Measurements from ENCODE around the gene MYO15A. TPM values are rescaled to one million over a fixed set of nuclear protein-coding genes. Genes with fewer than 3 reads are reported as not detected.

MYO15A gene
- total and polyA plus RNA-seq, 2 experiments from 2014 or later = 1.0 to 2.2 TPM

DNA sequence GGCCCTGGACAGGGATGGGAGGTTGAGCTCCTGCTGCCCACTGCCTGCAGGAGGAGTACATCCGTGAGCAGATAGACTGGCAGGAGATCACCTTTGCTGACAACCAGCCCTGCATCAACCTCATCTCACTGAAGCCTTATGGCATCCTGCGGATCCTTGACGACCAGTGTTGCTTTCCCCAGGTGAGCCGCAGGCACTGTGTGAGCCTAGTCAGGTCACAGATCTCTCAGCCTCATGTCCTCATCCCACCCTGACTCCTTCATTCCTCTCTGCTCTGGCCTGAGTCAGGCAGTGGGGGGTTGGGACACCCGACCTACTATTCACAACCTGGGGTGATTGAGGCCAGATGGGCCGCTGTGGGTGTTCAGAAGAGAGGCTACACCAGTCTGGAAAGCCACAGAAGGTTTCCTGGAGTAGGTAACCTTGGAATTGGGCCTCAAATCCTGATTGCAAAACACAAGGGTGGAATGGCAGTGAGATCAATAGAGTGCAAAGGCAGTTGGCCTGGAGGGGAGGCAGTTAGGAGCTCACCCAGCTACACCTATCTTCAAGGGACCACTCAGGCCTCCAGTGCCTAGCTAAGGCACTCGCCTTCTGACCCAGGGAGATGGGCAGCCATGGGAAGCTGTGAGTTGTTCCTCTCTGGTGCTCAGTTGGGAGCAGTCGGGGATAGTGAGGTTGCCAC lies 29.7 kb downstream of the MYO15A start:
- no peak overlapping the region for H2AFZ ChIP-seq
- Mint-ChIP-seq H3K36me3 (ENCODE audit: low read depth) (no peaks in the 10 kb centered on the region), H3K4me3 (no peak overlapping the region), H3K4me1 (peaks cover 14% of the 10 kb centered on the region), H3K9me3 (no peaks in the 10 kb centered on the region), H3K27ac (no peak overlapping the region), H3K27me3 (ENCODE audit: insufficient read depth, low read depth, poor library complexity) (peaks cover 10% of the 10 kb centered on the region)
- no peak for ATAC-seq
- H3K27me3 ChIP-seq (ENCODE audit: insufficient read depth) = no peaks in the 10 kb centered on the region
- H4K20me1 ChIP-seq (replicated peaks; ENCODE audit: insufficient read depth) = no peaks in the 10 kb centered on the region
- H3F3A ChIP-seq (replicated peaks; ENCODE audit: low read depth) = no peaks in the 10 kb centered on the region
- H3K27ac ChIP-seq (ENCODE audit: low read depth) = no peak overlapping the region
- no peaks in the 10 kb centered on the region for H3K79me2 ChIP-seq (replicated peaks; ENCODE audit: insufficient read depth)
- no peaks in the 10 kb centered on the region for H3K36me3 ChIP-seq (ENCODE audit: insufficient read depth)
- H3K4me1 ChIP-seq (ENCODE audit: insufficient read depth) = no peaks in the 10 kb centered on the region
- H3K4me3 ChIP-seq = no peak overlapping the region
- TF ChIP-seq, protein P1, sequence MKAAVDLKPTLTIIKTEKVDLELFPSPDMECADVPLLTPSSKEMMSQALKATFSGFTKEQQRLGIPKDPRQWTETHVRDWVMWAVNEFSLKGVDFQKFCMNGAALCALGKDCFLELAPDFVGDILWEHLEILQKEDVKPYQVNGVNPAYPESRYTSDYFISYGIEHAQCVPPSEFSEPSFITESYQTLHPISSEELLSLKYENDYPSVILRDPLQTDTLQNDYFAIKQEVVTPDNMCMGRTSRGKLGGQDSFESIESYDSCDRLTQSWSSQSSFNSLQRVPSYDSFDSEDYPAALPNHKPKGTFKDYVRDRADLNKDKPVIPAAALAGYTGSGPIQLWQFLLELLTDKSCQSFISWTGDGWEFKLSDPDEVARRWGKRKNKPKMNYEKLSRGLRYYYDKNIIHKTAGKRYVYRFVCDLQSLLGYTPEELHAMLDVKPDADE (IDR thresholded peaks at IDR 0.05) = no peak
- no peak for TF ChIP-seq STAT1 (IDR thresholded peaks at IDR 0.05; ENCODE audit: unreplicated experiment)
- TF ChIP-seq NANOG (IDR thresholded peaks at IDR 0.05; ENCODE audit: borderline replicate concordance) = no peak
- TF ChIP-seq, protein P2, sequence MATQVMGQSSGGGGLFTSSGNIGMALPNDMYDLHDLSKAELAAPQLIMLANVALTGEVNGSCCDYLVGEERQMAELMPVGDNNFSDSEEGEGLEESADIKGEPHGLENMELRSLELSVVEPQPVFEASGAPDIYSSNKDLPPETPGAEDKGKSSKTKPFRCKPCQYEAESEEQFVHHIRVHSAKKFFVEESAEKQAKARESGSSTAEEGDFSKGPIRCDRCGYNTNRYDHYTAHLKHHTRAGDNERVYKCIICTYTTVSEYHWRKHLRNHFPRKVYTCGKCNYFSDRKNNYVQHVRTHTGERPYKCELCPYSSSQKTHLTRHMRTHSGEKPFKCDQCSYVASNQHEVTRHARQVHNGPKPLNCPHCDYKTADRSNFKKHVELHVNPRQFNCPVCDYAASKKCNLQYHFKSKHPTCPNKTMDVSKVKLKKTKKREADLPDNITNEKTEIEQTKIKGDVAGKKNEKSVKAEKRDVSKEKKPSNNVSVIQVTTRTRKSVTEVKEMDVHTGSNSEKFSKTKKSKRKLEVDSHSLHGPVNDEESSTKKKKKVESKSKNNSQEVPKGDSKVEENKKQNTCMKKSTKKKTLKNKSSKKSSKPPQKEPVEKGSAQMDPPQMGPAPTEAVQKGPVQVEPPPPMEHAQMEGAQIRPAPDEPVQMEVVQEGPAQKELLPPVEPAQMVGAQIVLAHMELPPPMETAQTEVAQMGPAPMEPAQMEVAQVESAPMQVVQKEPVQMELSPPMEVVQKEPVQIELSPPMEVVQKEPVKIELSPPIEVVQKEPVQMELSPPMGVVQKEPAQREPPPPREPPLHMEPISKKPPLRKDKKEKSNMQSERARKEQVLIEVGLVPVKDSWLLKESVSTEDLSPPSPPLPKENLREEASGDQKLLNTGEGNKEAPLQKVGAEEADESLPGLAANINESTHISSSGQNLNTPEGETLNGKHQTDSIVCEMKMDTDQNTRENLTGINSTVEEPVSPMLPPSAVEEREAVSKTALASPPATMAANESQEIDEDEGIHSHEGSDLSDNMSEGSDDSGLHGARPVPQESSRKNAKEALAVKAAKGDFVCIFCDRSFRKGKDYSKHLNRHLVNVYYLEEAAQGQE (IDR thresholded peaks at IDR 0.05; ENCODE audit: unreplicated experiment) = no peak
- TF ChIP-seq CREB1 (CRISPR knock-in tag; IDR thresholded peaks at IDR 0.05; ENCODE audit: low read depth) = no peak
- TF ChIP-seq, protein P3, sequence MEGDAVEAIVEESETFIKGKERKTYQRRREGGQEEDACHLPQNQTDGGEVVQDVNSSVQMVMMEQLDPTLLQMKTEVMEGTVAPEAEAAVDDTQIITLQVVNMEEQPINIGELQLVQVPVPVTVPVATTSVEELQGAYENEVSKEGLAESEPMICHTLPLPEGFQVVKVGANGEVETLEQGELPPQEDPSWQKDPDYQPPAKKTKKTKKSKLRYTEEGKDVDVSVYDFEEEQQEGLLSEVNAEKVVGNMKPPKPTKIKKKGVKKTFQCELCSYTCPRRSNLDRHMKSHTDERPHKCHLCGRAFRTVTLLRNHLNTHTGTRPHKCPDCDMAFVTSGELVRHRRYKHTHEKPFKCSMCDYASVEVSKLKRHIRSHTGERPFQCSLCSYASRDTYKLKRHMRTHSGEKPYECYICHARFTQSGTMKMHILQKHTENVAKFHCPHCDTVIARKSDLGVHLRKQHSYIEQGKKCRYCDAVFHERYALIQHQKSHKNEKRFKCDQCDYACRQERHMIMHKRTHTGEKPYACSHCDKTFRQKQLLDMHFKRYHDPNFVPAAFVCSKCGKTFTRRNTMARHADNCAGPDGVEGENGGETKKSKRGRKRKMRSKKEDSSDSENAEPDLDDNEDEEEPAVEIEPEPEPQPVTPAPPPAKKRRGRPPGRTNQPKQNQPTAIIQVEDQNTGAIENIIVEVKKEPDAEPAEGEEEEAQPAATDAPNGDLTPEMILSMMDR (conservative IDR thresholded peaks at IDR 0.05; ENCODE audit: low read depth in 2 of 2) = no peak
- TF ChIP-seq EZH2phosphoT487 (IDR thresholded peaks at IDR 0.05; ENCODE audit: unreplicated experiment) = no peak
- no peak for TF ChIP-seq JUNB (IDR thresholded peaks at IDR 0.05; ENCODE audit: unreplicated experiment)
- TF ChIP-seq, protein P4, sequence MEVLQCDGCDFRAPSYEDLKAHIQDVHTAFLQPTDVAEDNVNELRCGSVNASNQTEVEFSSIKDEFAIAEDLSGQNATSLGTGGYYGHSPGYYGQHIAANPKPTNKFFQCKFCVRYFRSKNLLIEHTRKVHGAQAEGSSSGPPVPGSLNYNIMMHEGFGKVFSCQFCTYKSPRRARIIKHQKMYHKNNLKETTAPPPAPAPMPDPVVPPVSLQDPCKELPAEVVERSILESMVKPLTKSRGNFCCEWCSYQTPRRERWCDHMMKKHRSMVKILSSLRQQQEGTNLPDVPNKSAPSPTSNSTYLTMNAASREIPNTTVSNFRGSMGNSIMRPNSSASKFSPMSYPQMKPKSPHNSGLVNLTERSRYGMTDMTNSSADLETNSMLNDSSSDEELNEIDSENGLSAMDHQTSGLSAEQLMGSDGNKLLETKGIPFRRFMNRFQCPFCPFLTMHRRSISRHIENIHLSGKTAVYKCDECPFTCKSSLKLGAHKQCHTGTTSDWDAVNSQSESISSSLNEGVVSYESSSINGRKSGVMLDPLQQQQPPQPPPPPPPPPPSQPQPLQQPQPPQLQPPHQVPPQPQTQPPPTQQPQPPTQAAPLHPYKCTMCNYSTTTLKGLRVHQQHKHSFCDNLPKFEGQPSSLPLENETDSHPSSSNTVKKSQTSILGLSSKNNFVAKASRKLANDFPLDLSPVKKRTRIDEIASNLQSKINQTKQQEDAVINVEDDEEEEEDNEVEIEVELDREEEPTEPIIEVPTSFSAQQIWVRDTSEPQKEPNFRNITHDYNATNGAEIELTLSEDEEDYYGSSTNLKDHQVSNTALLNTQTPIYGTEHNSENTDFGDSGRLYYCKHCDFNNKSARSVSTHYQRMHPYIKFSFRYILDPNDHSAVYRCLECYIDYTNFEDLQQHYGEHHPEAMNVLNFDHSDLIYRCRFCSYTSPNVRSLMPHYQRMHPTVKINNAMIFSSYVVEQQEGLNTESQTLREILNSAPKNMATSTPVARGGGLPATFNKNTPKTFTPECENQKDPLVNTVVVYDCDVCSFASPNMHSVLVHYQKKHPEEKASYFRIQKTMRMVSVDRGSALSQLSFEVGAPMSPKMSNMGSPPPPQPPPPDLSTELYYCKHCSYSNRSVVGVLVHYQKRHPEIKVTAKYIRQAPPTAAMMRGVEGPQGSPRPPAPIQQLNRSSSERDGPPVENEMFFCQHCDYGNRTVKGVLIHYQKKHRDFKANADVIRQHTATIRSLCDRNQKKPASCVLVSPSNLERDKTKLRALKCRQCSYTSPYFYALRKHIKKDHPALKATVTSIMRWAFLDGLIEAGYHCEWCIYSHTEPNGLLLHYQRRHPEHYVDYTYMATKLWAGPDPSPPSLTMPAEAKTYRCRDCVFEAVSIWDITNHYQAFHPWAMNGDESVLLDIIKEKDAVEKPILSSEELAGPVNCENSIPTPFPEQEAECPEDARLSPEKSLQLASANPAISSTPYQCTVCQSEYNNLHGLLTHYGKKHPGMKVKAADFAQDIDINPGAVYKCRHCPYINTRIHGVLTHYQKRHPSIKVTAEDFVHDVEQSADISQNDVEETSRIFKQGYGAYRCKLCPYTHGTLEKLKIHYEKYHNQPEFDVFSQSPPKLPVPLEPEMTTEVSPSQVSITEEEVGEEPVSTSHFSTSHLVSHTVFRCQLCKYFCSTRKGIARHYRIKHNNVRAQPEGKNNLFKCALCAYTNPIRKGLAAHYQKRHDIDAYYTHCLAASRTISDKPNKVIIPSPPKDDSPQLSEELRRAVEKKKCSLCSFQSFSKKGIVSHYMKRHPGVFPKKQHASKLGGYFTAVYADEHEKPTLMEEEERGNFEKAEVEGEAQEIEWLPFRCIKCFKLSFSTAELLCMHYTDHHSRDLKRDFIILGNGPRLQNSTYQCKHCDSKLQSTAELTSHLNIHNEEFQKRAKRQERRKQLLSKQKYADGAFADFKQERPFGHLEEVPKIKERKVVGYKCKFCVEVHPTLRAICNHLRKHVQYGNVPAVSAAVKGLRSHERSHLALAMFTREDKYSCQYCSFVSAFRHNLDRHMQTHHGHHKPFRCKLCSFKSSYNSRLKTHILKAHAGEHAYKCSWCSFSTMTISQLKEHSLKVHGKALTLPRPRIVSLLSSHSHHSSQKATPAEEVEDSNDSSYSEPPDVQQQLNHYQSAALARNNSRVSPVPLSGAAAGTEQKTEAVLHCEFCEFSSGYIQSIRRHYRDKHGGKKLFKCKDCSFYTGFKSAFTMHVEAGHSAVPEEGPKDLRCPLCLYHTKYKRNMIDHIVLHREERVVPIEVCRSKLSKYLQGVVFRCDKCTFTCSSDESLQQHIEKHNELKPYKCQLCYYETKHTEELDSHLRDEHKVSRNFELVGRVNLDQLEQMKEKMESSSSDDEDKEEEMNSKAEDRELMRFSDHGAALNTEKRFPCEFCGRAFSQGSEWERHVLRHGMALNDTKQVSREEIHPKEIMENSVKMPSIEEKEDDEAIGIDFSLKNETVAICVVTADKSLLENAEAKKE (CRISPR knock-in tag; IDR thresholded peaks at IDR 0.05) = no peak
- DNase-seq (ENCODE audit: low spot score) = no peak
- H3K9me2 ChIP-seq (ENCODE audit: insufficient read depth) = no peaks in the 10 kb centered on the region
- H3K4me2 ChIP-seq = no peak overlapping the region

Measured in GM23338 (cell line).